ENCODE measurements around the gene NEMP2. TPM values are rescaled to one million over a fixed set of nuclear protein-coding genes. Genes with fewer than 3 reads are reported as not detected.
A peak's percentile ranks its signal among the peaks of the same experiment; 100 is the strongest.

The NEMP2 gene
- total RNA-seq, 2 donors from 2014 or later: 22.3 to 22.9 TPM

DNA sequence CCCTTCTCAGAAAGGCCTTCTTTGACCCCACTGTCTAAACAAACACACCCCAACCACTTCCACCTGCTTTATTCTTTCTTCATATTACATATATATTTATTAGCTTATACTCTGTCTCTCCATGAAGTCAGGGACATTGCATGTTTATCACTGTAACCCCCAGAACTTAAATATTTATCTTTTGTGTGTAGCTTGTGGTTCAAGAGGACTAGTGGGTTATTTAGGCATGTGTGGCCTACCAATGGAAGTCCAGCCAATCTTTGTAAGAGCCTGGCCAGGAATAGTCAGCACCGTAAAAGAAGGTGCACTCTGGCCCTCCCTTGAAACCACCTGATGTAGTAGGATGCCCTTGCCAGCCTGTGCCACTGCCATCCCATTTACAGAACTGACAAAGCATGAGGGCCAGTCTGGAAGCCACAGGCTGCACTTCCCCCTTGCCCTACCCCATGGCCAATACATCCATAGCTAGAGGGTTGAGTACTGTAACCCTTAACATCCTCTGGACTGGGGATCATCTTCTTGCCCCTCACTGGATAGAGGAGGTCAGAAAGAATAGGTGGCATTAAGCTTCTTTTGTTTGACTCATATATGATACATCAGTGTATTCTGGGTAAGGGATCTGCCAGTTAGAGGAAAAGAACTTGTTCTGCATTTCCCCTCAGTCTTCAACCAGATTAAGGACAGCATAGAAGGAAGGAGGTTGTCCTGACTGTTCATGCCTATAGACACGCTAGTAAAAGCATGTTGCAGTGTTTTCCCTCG lies 4.9 kb downstream of the NEMP2 start:
- H3K4me3 Mint-ChIP-seq: peak overlapping the region in 1 of 2 donors; percentile 23
- peaks cover 70% of the 10 kb centered on the region for H3K4me1 Mint-ChIP-seq (ENCODE audit: low read depth)
- H3K36me3 Mint-ChIP-seq (ENCODE audit: insufficient read depth in 2 of 2): peaks cover 1 to 10% of the 10 kb centered on the region in 2 donors
- ATAC-seq (replicated peaks in 1 of 2) (no peak), DNase-seq (no peak)
- no peaks in the 10 kb centered on the region for H3K27me3 Mint-ChIP-seq (ENCODE audit: low read depth)
- peaks cover 0 to 2% of the 10 kb centered on the region in 2 donors for H3K9me3 Mint-ChIP-seq
- H3K27ac Mint-ChIP-seq: peak overlapping the region; percentile 64

DNA sequence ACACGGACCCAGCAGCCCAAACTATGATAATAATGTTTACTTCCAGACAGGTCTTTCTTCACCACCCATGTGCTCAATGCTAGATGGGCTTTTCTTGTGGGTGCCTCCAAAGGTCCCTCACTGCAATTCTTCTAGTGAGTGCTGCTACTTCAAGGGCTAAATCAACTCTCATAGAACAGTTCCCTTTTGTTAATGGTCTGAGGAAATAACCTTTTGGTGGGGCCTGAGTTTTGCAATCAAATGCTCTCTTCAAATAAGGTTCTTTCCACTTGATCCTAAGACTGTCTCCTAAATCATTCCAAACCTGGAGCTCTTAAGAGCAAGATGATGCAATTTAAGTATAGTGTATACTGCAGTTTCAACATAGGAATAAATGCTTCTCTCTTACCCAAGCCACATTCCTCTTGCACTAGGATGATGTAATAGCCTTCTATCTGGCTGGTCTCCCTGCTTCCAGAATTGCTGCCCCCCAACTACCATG lies 6.0 kb downstream of the NEMP2 start:
- Mint-ChIP-seq H3K27ac (peak overlapping the region; percentile 80), H3K9me3 (peaks cover 0 to 2% of the 10 kb centered on the region in 2 donors), H3K4me1 (ENCODE audit: low read depth) (peaks cover 66% of the 10 kb centered on the region), H3K4me3 (no peak overlapping the region), H3K27me3 (ENCODE audit: low read depth) (no peaks in the 10 kb centered on the region), H3K36me3 (ENCODE audit: insufficient read depth in 2 of 2) (peaks cover 0 to 7% of the 10 kb centered on the region in 2 donors)
- no peak for ATAC-seq (replicated peaks in 1 of 2)
- no peak for DNase-seq

DNA sequence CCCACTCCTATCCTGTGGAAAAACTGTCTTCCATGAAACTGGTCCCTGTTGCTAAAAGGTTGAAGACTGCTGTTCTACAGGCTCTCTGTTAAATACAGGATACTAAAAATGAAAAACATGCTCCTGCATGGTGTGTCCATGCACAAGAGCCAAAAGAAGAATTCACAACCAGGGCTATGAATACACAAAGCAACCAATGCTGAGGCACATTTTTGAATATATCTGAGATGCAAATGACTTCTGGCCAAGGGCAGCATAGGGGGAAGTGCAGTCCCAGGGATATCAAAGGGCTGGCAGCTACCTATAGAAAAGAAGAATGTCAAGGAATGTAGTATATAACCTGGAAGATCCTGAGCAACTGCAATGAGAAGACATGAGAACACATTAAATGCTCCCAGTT lies 6.6 kb downstream of the NEMP2 start:
- DNase-seq (no peak), ATAC-seq (replicated peaks in 1 of 2) (no peak)
- peaks cover 2 to 6% of the 10 kb centered on the region in 2 donors for H3K36me3 Mint-ChIP-seq (ENCODE audit: insufficient read depth in 2 of 2)
- H3K9me3 Mint-ChIP-seq: peaks cover 0 to 2% of the 10 kb centered on the region in 2 donors
- peak overlapping the region; percentile 20 for H3K27ac Mint-ChIP-seq
- no peak overlapping the region for H3K4me3 Mint-ChIP-seq
- no peaks in the 10 kb centered on the region for H3K27me3 Mint-ChIP-seq (ENCODE audit: low read depth)
- H3K4me1 Mint-ChIP-seq (ENCODE audit: low read depth): peaks cover 60% of the 10 kb centered on the region

DNA sequence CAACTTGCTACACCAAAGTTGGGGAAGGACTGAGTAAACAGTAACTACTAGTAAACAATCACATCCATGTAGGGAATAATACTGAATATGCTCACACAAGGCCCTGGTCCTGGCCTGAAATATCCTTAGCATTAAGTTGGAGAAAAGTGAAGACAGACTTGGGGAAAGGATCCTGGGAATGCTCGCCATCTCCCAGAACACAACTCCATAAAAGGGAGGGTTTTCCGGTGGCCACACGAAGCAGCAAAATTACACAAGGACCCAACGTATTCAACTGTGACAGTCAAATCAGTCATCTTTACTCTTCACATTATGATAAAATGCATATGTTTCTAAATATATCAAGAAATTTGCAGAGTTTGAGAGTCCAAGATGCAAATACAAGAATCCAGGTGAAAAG lies 7.3 kb downstream of the NEMP2 start:
- H3K36me3 Mint-ChIP-seq (ENCODE audit: insufficient read depth in 2 of 2): peaks cover 2 to 10% of the 10 kb centered on the region in 2 donors
- DNase-seq (no peak), ATAC-seq (replicated peaks in 1 of 2) (no peak)
- peaks cover 53% of the 10 kb centered on the region for H3K4me1 Mint-ChIP-seq (ENCODE audit: low read depth)
- no peak overlapping the region for H3K27ac Mint-ChIP-seq
- no peaks in the 10 kb centered on the region for H3K27me3 Mint-ChIP-seq (ENCODE audit: low read depth)
- no peak overlapping the region for H3K4me3 Mint-ChIP-seq
- H3K9me3 Mint-ChIP-seq: peaks cover 0 to 2% of the 10 kb centered on the region in 2 donors

DNA sequence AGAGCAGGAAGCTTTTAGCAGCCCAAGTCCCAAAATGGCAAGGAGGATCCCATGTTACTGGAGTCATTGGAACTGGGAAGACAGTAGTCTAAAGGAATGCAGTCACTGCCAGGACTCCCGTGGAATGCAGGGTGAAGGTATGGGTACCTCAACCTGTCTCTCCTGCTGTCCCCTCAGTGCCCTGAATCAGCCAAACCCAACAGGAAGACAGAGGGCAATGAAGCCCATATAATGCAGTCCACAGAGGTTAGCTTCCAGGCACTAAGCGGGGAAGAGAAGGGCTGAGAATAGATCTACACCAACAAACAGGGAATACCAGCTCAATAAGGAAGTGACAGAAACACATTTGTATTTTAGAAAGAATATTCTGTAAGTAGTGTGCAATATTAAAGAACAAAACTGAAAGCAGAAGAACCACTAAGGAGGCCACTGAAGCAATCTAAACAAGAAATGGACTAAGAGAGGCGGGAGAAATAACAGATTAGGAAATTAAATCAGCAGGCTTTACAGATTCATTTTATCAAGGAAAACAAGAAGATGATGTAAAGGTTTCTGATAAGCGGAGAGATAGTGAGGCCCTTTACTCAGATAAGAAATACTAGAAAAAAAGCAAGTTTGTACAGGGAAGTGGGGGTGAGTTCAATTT lies 8.3 kb downstream of the NEMP2 start:
- Mint-ChIP-seq H3K9me3 (peaks cover 0 to 2% of the 10 kb centered on the region in 2 donors), H3K4me1 (ENCODE audit: low read depth) (peaks cover 45% of the 10 kb centered on the region), H3K4me3 (no peak overlapping the region), H3K36me3 (ENCODE audit: insufficient read depth in 2 of 2) (peaks cover 2 to 13% of the 10 kb centered on the region in 2 donors), H3K27me3 (ENCODE audit: low read depth) (no peaks in the 10 kb centered on the region), H3K27ac (peak overlapping the region; percentile 21)
- DNase-seq (no peak), ATAC-seq (replicated peaks in 1 of 2) (no peak)

DNA sequence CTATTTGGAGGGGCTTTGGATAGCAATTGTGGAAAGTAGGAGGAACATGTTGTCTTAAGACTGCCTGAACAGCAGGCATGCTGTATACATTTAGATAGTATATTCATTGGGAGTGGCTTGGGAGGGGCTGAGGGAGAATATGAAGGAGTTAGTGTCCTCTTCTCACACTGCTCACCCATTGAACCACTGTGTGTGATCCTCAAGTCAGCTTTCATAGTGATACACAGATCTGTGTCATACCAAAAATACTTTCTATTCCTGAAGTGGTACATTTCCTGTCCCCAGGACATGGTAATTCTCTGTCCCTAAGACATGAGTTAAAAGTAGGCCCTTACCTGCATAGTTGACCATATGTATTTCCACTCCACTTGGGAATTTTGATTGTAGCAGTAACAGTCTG lies 9.6 kb downstream of the NEMP2 start:
- DNase-seq (no peak), ATAC-seq (replicated peaks in 1 of 2) (peak; percentile 38 to 57)
- Mint-ChIP-seq H3K27ac (peak overlapping the region; percentile 71), H3K27me3 (ENCODE audit: low read depth) (no peaks in the 10 kb centered on the region), H3K4me1 (ENCODE audit: low read depth) (peaks cover 44% of the 10 kb centered on the region), H3K4me3 (no peak overlapping the region), H3K36me3 (ENCODE audit: insufficient read depth in 2 of 2) (peaks cover 2 to 14% of the 10 kb centered on the region in 2 donors), H3K9me3 (peaks cover 0 to 2% of the 10 kb centered on the region in 2 donors)

DNA sequence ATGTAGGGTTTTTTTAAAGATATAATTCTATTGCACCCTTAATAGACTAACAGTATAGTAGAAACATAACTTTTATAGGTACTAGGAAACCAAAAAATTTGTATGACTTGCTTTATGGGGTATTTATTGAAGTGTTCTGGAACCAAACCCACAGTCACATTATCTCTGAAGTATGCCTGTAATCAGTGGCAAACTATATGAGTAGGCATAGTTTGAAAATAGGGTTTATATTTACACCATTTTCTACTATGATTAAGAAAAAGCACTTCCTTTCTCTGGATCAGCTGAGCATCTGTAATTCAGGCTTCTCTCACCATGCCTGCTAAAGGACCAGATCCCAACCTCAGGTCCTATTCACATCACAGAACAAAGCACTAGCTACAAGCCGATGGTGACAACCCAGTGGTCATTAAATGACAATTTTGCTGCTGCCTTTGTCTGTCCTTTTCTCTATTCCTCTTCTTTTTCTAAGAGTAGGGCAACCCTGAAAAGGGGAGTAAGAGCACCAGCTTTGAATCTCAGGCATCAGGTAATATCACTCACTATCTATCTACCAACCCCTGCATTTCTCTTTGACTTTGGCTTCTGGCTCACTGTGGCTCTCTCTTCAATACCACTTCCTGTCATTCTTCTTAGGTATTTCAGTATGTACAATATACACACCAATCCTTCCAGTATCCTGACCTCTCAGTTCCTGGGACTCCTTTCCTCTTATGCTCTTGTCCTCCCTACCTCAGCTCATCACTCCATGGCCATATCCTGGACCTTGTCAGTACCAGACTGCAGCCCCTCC lies 14.4 kb downstream of the NEMP2 start:
- peak overlapping the region in 1 of 2 donors; percentile 2 for H3K4me3 Mint-ChIP-seq
- ATAC-seq (replicated peaks in 1 of 2) (peak; percentile 52 to 64), DNase-seq (no peak)
- peaks cover 31% of the 10 kb centered on the region for H3K4me1 Mint-ChIP-seq (ENCODE audit: low read depth)
- H3K27me3 Mint-ChIP-seq (ENCODE audit: low read depth): no peaks in the 10 kb centered on the region
- H3K9me3 Mint-ChIP-seq: no peaks in the 10 kb centered on the region
- peak overlapping the region; percentile 6 for H3K27ac Mint-ChIP-seq
- H3K36me3 Mint-ChIP-seq (ENCODE audit: insufficient read depth in 2 of 2): peaks cover 2 to 16% of the 10 kb centered on the region in 2 donors

DNA sequence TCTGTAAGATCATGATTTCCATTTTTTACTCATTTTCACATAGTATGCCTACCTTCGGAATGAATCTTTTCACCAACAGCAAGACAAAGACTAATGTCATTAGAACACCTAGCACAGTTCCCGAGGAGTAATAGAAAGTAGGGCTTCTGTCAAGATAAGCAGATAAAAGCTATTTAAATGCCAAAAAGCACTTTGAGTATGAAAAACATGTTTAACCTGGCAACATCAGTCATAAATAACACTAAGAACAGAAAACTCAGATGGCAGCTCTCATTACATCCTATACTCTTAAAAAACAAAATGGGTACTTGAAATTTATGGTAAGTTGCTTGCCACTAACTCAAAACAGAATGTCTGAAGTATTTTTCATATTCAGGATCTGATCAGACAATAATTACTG lies 17.1 kb downstream of the NEMP2 start:
- no peak overlapping the region for H3K27ac Mint-ChIP-seq
- no peak for ATAC-seq (replicated peaks in 1 of 2)
- H3K4me3 Mint-ChIP-seq: no peak overlapping the region
- H3K9me3 Mint-ChIP-seq: no peaks in the 10 kb centered on the region
- no peaks in the 10 kb centered on the region for H3K27me3 Mint-ChIP-seq (ENCODE audit: low read depth)
- no peak for DNase-seq
- peaks cover 52% of the 10 kb centered on the region for H3K4me1 Mint-ChIP-seq (ENCODE audit: low read depth)
- H3K36me3 Mint-ChIP-seq (ENCODE audit: insufficient read depth in 2 of 2): peaks cover 3 to 23% of the 10 kb centered on the region in 2 donors

DNA sequence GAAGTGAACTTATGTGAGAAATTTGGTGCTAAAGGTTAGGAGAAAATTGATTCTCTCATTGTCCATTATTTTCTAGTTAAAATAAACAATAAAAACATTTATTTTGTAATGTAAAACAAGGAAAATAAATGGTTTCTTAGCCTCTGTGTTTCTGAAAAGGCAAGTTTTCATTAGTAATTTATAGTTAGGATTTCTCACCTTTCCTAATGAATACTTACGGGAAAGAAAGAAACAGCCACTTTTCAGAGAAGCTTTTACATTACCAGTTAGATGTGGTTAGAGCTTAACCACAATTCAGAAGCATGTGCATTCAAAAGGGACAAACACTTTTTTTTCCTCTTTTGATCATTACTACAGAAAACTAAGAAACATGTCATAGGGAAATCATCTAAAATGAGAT lies 18.8 kb downstream of the NEMP2 start:
- peaks cover 46% of the 10 kb centered on the region for H3K4me1 Mint-ChIP-seq (ENCODE audit: low read depth)
- peak overlapping the region in 1 of 2 donors; percentile 49 for H3K4me3 Mint-ChIP-seq
- DNase-seq: no peak
- H3K27me3 Mint-ChIP-seq (ENCODE audit: low read depth): no peaks in the 10 kb centered on the region
- no peaks in the 10 kb centered on the region for H3K9me3 Mint-ChIP-seq
- ATAC-seq (replicated peaks in 1 of 2): peak; percentile 42 to 55
- peaks cover 3 to 19% of the 10 kb centered on the region in 2 donors for H3K36me3 Mint-ChIP-seq (ENCODE audit: insufficient read depth in 2 of 2)
- peak overlapping the region; percentile 82 for H3K27ac Mint-ChIP-seq

DNA sequence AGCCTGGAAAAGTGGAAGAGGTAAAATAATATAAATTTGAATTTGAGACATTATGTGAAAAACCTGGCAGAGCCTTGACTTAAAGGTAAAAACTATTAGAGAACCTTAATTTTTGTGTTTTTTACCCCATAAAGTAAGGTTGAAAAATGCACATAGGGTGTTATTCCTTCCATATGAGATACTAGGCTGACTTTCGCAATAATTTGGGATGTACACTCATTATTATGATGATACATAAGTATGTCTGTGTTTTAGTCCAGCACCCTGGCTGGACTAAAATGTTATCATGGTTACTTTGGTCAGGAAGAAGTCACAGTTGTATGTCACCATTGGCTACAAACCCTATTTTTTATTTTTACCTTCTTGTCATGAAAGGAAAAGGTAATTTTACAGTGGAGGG lies 19.8 kb downstream of the NEMP2 start:
- Mint-ChIP-seq H3K36me3 (ENCODE audit: insufficient read depth in 2 of 2) (peaks cover 3 to 19% of the 10 kb centered on the region in 2 donors), H3K4me1 (ENCODE audit: low read depth) (peaks cover 39% of the 10 kb centered on the region), H3K9me3 (no peaks in the 10 kb centered on the region), H3K27ac (peak overlapping the region; percentile 85), H3K27me3 (ENCODE audit: low read depth) (no peaks in the 10 kb centered on the region), H3K4me3 (peak overlapping the region in 1 of 2 donors; percentile 66)
- DNase-seq (no peak), ATAC-seq (replicated peaks in 1 of 2) (no peak)

DNA sequence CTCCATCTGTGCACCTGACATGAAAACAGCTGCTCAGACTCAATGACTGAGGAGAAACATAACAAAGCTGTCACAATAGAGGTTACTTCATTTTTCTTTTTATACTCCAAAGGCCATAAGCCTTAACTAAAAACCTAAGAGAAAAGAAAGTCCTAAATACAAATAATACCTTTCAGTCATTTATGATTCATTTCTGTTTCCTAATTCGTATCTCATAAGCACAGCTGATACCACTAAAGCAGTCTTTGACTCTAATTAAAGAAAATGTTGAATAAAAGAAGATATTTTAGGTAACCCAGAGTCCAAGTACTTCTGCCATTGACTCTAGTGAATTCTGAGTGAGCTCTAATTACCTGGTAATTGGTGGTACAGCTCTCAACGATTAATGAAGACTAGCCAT lies 20.6 kb downstream of the NEMP2 start:
- Mint-ChIP-seq H3K27ac (peak overlapping the region; percentile 25), H3K4me3 (no peak overlapping the region), H3K9me3 (no peaks in the 10 kb centered on the region), H3K36me3 (ENCODE audit: insufficient read depth in 2 of 2) (peaks cover 3 to 19% of the 10 kb centered on the region in 2 donors), H3K27me3 (ENCODE audit: low read depth) (no peaks in the 10 kb centered on the region), H3K4me1 (ENCODE audit: low read depth) (peaks cover 39% of the 10 kb centered on the region)
- no peak for ATAC-seq (replicated peaks in 1 of 2)
- DNase-seq: no peak

DNA sequence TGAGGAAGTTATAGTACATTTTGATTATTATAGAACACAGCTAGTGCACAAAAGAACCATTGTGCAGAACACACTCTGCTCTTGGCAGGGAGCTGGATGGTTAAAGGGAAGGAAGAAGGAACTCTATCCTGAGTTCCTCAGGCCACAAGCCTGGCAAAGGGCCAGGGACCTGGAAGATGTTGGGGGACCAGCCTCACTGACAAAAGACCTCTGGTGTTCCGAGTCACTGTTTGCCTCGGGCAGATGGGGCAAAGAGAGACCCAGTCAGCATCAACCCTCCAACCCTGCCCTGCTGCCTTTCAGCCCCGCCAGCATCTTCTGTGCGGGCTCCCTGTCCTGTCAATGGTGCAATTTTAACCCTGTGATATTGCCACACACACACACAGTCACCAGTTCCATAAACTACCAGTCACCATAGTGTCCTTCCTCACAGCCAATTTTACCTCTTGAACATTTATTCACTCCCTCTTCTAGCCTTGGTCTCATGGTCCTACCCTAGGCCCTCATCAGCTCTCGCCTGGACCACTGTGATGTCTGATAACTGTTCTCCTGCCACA lies 21.9 kb downstream of the NEMP2 start:
- Mint-ChIP-seq H3K4me3 (no peak overlapping the region), H3K9me3 (no peaks in the 10 kb centered on the region), H3K36me3 (ENCODE audit: insufficient read depth in 2 of 2) (peaks cover 3 to 19% of the 10 kb centered on the region in 2 donors), H3K27me3 (ENCODE audit: low read depth) (no peaks in the 10 kb centered on the region), H3K27ac (no peak overlapping the region), H3K4me1 (ENCODE audit: low read depth) (peaks cover 39% of the 10 kb centered on the region)
- no peak for DNase-seq
- no peak for ATAC-seq (replicated peaks in 1 of 2)
